ENCODE measurements around the gene MILR1. TPM values are rescaled to one million over a fixed set of nuclear protein-coding genes. Genes with fewer than 3 reads are reported as not detected.
A peak's percentile ranks its signal among the peaks of the same experiment; 100 is the strongest.
"Not testable (repeated sequence)": the region's sequence is repeated elsewhere in the genome, so short reads cannot be mapped to it uniquely, and the experiment has no call there.

The MILR1 gene
- total and polyA plus RNA-seq, 2 experiments from 2014 or later = 0.39 TPM; not detected in 1

DNA sequence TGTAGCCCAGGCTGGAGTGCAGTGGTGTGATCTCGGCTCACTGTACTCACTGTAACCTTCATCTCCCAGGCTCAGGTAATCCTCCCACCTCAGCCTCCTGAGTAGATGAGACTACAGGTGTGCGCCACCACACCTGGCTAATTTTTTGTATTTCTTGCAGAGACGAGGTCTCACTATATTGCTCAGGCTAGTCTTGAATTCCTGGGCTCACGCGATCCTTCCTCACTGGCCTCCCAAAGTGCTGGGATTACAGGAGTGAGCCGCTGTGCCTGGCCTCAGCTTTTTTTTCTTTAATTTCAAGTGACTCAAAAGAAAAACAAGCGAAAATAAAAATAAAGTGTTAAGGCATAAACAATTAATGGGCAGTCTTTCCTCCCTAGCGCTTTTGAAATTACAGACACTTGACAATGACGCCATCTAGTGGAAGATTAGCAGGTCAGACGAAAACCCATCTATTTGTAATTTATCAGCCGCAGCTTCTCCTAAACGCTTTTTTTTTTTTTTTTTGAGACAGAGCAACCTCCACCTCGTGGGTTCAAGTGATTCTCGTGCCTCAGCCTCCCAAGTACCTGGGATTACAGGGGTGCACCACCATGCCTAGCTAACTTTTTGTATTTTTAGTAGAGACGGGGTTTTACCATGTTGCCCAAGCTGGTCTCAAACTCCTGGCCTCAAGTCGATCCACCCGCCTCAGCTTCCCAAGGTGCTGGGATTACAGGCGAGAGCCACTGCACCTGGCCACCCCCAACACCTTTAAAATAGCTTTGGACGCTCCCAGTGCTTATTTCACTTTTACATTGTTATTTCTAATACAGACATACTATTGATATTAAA is 30.2 kb upstream of the MILR1 start:
- no peaks in the 10 kb centered on the region for H3K79me2 ChIP-seq (replicated peaks; ENCODE audit: insufficient read depth)
- H3K9me2 ChIP-seq (ENCODE audit: insufficient read depth) = no peaks in the 10 kb centered on the region
- no peak overlapping the region for H3K4me3 ChIP-seq
- peaks cover 10% of the 10 kb centered on the region for H3K4me1 Mint-ChIP-seq
- ATAC-seq (peak; percentile 57), DNase-seq (ENCODE audit: low spot score) (peak; percentile 76)
- no peaks in the 10 kb centered on the region for H3K36me3 ChIP-seq (ENCODE audit: insufficient read depth)
- H3K36me3 Mint-ChIP-seq (ENCODE audit: low read depth) = no peaks in the 10 kb centered on the region; the same call in 2 of the 3 replicates
- no peaks in the 10 kb centered on the region for H4K20me1 ChIP-seq (replicated peaks; ENCODE audit: insufficient read depth)
- no peak overlapping the region for H3K27ac ChIP-seq (ENCODE audit: low read depth)
- no peak overlapping the region; the same call in 1 of the 2 replicates for H3K27ac Mint-ChIP-seq
- H3K4me2 ChIP-seq = no peak overlapping the region
- no peaks in the 10 kb centered on the region for H3K27me3 Mint-ChIP-seq (ENCODE audit: insufficient read depth, low read depth, poor library complexity)
- H3F3A ChIP-seq (replicated peaks; ENCODE audit: low read depth) = no peaks in the 10 kb centered on the region
- H3K4me3 Mint-ChIP-seq = no peak overlapping the region
- 0 out of 2 replicates have a peak, but pooled peaks cover under 1% of the 10 kb centered on the region for H3K4me1 ChIP-seq (ENCODE audit: insufficient read depth)
- no peak for TF ChIP-seq EZH2 (IDR thresholded peaks at IDR 0.05; ENCODE audit: low read depth, unreplicated experiment)
- no peak for TF ChIP-seq EZH2phosphoT487 (IDR thresholded peaks at IDR 0.05; ENCODE audit: unreplicated experiment)
- peak; percentile 18; the same call in 1 of the 2 replicates for TF ChIP-seq CREB1 (CRISPR knock-in tag; IDR thresholded peaks at IDR 0.05; ENCODE audit: low read depth)
- TF ChIP-seq, protein P1, sequence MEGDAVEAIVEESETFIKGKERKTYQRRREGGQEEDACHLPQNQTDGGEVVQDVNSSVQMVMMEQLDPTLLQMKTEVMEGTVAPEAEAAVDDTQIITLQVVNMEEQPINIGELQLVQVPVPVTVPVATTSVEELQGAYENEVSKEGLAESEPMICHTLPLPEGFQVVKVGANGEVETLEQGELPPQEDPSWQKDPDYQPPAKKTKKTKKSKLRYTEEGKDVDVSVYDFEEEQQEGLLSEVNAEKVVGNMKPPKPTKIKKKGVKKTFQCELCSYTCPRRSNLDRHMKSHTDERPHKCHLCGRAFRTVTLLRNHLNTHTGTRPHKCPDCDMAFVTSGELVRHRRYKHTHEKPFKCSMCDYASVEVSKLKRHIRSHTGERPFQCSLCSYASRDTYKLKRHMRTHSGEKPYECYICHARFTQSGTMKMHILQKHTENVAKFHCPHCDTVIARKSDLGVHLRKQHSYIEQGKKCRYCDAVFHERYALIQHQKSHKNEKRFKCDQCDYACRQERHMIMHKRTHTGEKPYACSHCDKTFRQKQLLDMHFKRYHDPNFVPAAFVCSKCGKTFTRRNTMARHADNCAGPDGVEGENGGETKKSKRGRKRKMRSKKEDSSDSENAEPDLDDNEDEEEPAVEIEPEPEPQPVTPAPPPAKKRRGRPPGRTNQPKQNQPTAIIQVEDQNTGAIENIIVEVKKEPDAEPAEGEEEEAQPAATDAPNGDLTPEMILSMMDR (conservative IDR thresholded peaks at IDR 0.05; ENCODE audit: low read depth in 2 of 2) = peak; percentile 82 to 88
- H2AFZ ChIP-seq = no peak overlapping the region
- peaks cover 3% of the 10 kb centered on the region; the same call in 1 of the 3 replicates for H3K9me3 Mint-ChIP-seq
- H3K27me3 ChIP-seq (ENCODE audit: insufficient read depth) = no peaks in the 10 kb centered on the region

DNA sequence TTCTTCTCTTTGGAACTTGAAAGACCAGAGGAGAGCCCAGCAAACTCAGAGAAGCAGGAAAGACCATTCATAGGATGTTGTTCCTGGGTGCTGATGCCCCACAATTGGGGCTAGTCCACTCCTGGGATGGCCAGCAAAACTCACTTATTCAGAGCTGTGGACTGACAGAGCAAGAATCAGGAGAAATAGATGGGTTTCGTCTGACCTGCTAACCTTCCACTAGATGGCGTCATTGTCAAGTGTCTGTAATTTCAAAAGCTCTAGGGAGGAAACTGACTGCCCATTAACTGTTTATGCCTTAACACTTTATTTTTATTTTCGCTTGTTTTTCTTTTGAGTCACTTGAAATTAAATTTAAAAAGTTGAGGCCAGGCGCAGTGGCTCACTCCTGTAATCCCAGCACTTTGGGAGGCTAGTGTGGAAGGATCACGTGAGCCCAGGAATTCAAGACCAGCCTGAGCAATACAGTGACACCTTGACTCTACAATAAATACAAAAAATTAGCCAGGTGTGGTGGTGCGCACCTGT is 28.7 kb upstream of the MILR1 start:
- H3K4me3 Mint-ChIP-seq = no peak overlapping the region
- Histone ChIP-seq H3F3A (replicated peaks; ENCODE audit: low read depth) (no peaks in the 10 kb centered on the region), H3K27me3 (ENCODE audit: insufficient read depth) (no peaks in the 10 kb centered on the region), H3K36me3 (ENCODE audit: insufficient read depth) (no peaks in the 10 kb centered on the region), H3K4me1 (ENCODE audit: insufficient read depth) (peaks cover 5% of the 10 kb centered on the region; the same call in 1 of the 2 replicates), H3K4me2 (no peak overlapping the region), H3K27ac (ENCODE audit: low read depth) (no peak overlapping the region), H2AFZ (no peak overlapping the region), H4K20me1 (replicated peaks; ENCODE audit: insufficient read depth) (no peaks in the 10 kb centered on the region), H3K4me3 (no peak overlapping the region), H3K9me2 (ENCODE audit: insufficient read depth) (no peaks in the 10 kb centered on the region), H3K79me2 (replicated peaks; ENCODE audit: insufficient read depth) (no peaks in the 10 kb centered on the region)
- no peak for TF ChIP-seq ZNF331 (CRISPR knock-in tag; IDR thresholded peaks at IDR 0.05; ENCODE audit: low read depth)
- TF ChIP-seq, protein P1 (conservative IDR thresholded peaks at IDR 0.05; ENCODE audit: low read depth in 2 of 2) = peak; percentile 75 to 78
- peaks cover 9% of the 10 kb centered on the region; the same call in 2 of the 3 replicates for H3K9me3 Mint-ChIP-seq
- H3K27ac Mint-ChIP-seq = no peak overlapping the region
- H3K4me1 Mint-ChIP-seq = peaks cover 21% of the 10 kb centered on the region
- peaks cover 1% of the 10 kb centered on the region; the same call in 1 of the 3 replicates for H3K36me3 Mint-ChIP-seq (ENCODE audit: low read depth)
- ATAC-seq = peak; percentile 78
- DNase-seq (ENCODE audit: low spot score) = peak; percentile 84
- peaks cover 1% of the 10 kb centered on the region for H3K27me3 Mint-ChIP-seq (ENCODE audit: insufficient read depth, low read depth, poor library complexity)

- H3K9me2 ChIP-seq (ENCODE audit: insufficient read depth); H3F3A ChIP-seq (replicated peaks; ENCODE audit: low read depth); H3K27me3 Mint-ChIP-seq (ENCODE audit: insufficient read depth, low read depth, poor library complexity); H3K36me3 Mint-ChIP-seq (ENCODE audit: low read depth); H2AFZ ChIP-seq; H3K27me3 ChIP-seq (ENCODE audit: insufficient read depth); H3K4me1 ChIP-seq (ENCODE audit: insufficient read depth); DNase-seq (ENCODE audit: low spot score); H3K79me2 ChIP-seq (replicated peaks; ENCODE audit: insufficient read depth); ATAC-seq; H3K4me3 Mint-ChIP-seq; H3K4me2 ChIP-seq; H3K4me3 ChIP-seq; H4K20me1 ChIP-seq (replicated peaks; ENCODE audit: insufficient read depth); H3K27ac ChIP-seq (ENCODE audit: low read depth): not testable (repeated sequence)
- Mint-ChIP-seq H3K9me3 (peaks cover 15% of the 10 kb centered on the region; the same call in 2 of the 3 replicates), H3K4me1 (peaks cover 39% of the 10 kb centered on the region), H3K27ac (0 out of 2 replicates have a peak overlapping the region, but pooled peaks have one; percentile 65)
- peaks cover 12% of the 10 kb centered on the region; the same call in 1 of the 2 replicates for H3K36me3 ChIP-seq (ENCODE audit: insufficient read depth)
Measured at GRCh38 chr17:64422121-64422520, 26.8 kb upstream of the MILR1 start.
